Spleen (tissue), 11 donors: Measurements from ENCODE around the gene MFAP3. TPM values are rescaled to one million over a fixed set of nuclear protein-coding genes. Genes with fewer than 3 reads are reported as not detected.

Experiments
- DNase-seq: peaks from one replicate; pipeline ENCODE4 v3.0.0-alpha.2; 2020
- H3K27ac ChIP-seq, 8 donors: fragments of 200-600 bp; sonication (generic) in 7 of 8; 1 replicate in 4 of 8; 2 replicates in 4 of 8; pipeline versions ENCODE4 v1.5.0 to v1.8.0; 2016 to 2021; ENCODE audit warnings: inconsistent platforms in 4 of 8, mild to moderate bottlenecking in 4 of 8, moderate library complexity in 1 of 8
- H3K27me3 ChIP-seq, 7 donors: fragments of 200-600 bp; sonication (generic) in 6 of 7; replicated peaks in 1 of 7; 1 replicate in 4 of 7; 2 replicates in 3 of 7; pipeline versions ENCODE4 v1.5.0 to v1.8.0; 2016 to 2021; ENCODE audit warnings: inconsistent platforms in 3 of 7, mild to moderate bottlenecking in 1 of 7
- H3K36me3 ChIP-seq, 6 donors: fragments of 200-600 bp; sonication (generic) in 5 of 6; 1 replicate in 4 of 6; 2 replicates in 2 of 6; pipeline versions ENCODE4 v1.5.0 to v1.8.0; 2016 to 2021; ENCODE audit warnings: inconsistent platforms in 2 of 6
- H3K4me1 ChIP-seq, 6 donors: fragments of 200-600 bp; sonication (generic) in 5 of 6; 1 replicate in 3 of 6; 2 replicates in 3 of 6; pipeline versions ENCODE4 v1.5.0 to v1.8.0; 2016 to 2021; ENCODE audit warnings: inconsistent platforms in 3 of 6
- H3K4me3 ChIP-seq, 8 donors: fragments of 200-600 bp; sonication (generic) in 7 of 8; 1 replicate in 4 of 8; 2 replicates in 4 of 8; pipeline versions ENCODE4 v1.5.0 to v1.8.0; 2016 to 2021; ENCODE audit warnings: inconsistent platforms in 4 of 8, mild to moderate bottlenecking in 4 of 8, moderate library complexity in 2 of 8
- H3K9me3 ChIP-seq, 8 donors: fragments of 200-600 bp; sonication (generic) in 7 of 8; 1 replicate in 4 of 8; 2 replicates in 4 of 8; pipeline versions ENCODE4 v1.5.0 to v1.8.0; 2016 to 2021; ENCODE audit warnings: inconsistent platforms in 4 of 8
- CTCF ChIP-seq, 11 experiments: fragments of 200-600 bp in 7 of 11; fragments of 450-650 bp in 4 of 11; sonication (generic) in 4 of 11; IDR thresholded peaks in 8 of 11; conservative IDR thresholded peaks in 3 of 11; 1 replicate in 7 of 11; 2 replicates in 4 of 11; pipeline versions ENCODE4 v1.4.0 to v1.8.0; 2016 to 2021; ENCODE audit warnings: antibody characterized with exemption in 11 of 11, inconsistent platforms in 4 of 11, mild to moderate bottlenecking in 1 of 11
- POLR2A ChIP-seq, 3 donors: fragments of 450-650 bp; IDR thresholded peaks; one replicate each; pipeline ENCODE4 v1.5.1; 2017; ENCODE audit warnings: antibody characterized with exemption in 3 of 3, mild to moderate bottlenecking in 1 of 3
- POLR2AphosphoS5 ChIP-seq, 3 donors: sonication (generic); formaldehyde crosslinking; IDR thresholded peaks; one replicate each; pipeline ENCODE4 v1.5.1; 2017; ENCODE audit warnings: antibody characterized with exemption in 3 of 3
- WGBS, 5 donors: extraction: QIAGEN DNeasy Blood & Tissue Kit in 3 of 5; methylation state at CpG; one replicate each; pipeline versions ENCODE4 v1.1.5 to v1.1.7; 2013 to 2018; 5-methylcytosine and 5-hydroxymethylcytosine counted together
- intact Hi-C: fragments of 100-400 bp; cut with DNase I; formaldehyde crosslinking; loops from one replicate; pipeline ENCODE4 v1.15.0; 2023; ENCODE audit warnings: low total_unique reads
- polyA plus RNA-seq, 3 donors: library from polyadenylated mRNA; stranded (reverse); fragments of 200-250 nt; gene quantifications; one replicate each; pipeline ENCODE4 v1.2.1, GENCODE V29; 2013
- total RNA-seq, 7 donors: library from RNA; depleted of rRNA in 3 of 7; stranded (reverse); fragments of >200 nt in 3 of 7; fragmentation: NEBNext Ultra II Directional in 4 of 7; extraction: Animal tissue kit (Norgen Biotek cat#: 25700) in 4 of 7; gene quantifications; one replicate each; pipeline versions ENCODE4 v1.1.0 to v1.2.1, GENCODE V29; 2016 to 2021
- donor health status: healthy with polysubstance abuse.
- donor health status: DM: no; HTN: no; CAD: no; lungs with moderate emphysema.
- donor health status: DM: no; HTN: no; CAD: no.
- donor health status: Bipolar disorder and iron deficiency.
- donor health status: healthy.
- donor health status: DM: no; HTN: no; CAD: no.
- donor health status: DM: yes; HTN: yes; CAD: no.

MFAP3 gene
- total and polyA plus RNA-seq, 10 donors: 1.8 to 64.6 (median 34.2) TPM

- intact Hi-C loops: no loop called here
- no peak for DNase-seq
- 64 to 80% (median 78%) methylated on average over 3 of the region's 3 CpGs for WGBS, 5 donors
Observed at GRCh38 chr5:154086146-154086545, 47.4 kb downstream of the MFAP3 start.

GRCh38 chr5:154086641-154087040, 47.9 kb downstream of the MFAP3 start:
- H3K36me3 ChIP-seq: no peaks in the 10 kb centered on the region

More at GRCh38 chr5:154086146-154086545, 47.4 kb downstream of the MFAP3 start:
- Histone ChIP-seq H3K9me3 (no peaks in the 10 kb centered on the region), H3K36me3 (no peaks in the 10 kb centered on the region), H3K27ac (no peak overlapping the region), H3K4me3 (no peak overlapping the region), H3K4me1 (no peaks in the 10 kb centered on the region), H3K27me3 (no peaks in the 10 kb centered on the region)
- TF ChIP-seq CTCF (IDR thresholded peaks at IDR 0.05 in 8 of 11, conservative IDR thresholded peaks at IDR 0.05 in 3 of 11): no peak
- no peak for TF ChIP-seq POLR2A (IDR thresholded peaks at IDR 0.05)
- no peak for TF ChIP-seq POLR2AphosphoS5 (IDR thresholded peaks at IDR 0.05)

GRCh38 chr5:154087260-154087659, 48.5 kb downstream of the MFAP3 start:
- Histone ChIP-seq H3K36me3 (no peaks in the 10 kb centered on the region), H3K9me3 (no peaks in the 10 kb centered on the region), H3K4me3 (no peak overlapping the region), H3K27me3 (no peaks in the 10 kb centered on the region), H3K4me1 (peaks cover 0 to 6% (median 0%) of the 10 kb centered on the region in 6 donors), H3K27ac (no peak overlapping the region)
- intact Hi-C loops: no loop called here
- TF ChIP-seq CTCF (IDR thresholded peaks at IDR 0.05 in 8 of 11, conservative IDR thresholded peaks at IDR 0.05 in 3 of 11) (no peak), POLR2A (IDR thresholded peaks at IDR 0.05) (no peak), POLR2AphosphoS5 (IDR thresholded peaks at IDR 0.05) (no peak)
- 28 to 53% (median 40%) methylated on average over 2 of the region's 2 CpGs for WGBS, 5 donors
- DNase-seq: no peak

More at GRCh38 chr5:154086641-154087040, 47.9 kb downstream of the MFAP3 start:
- TF ChIP-seq POLR2AphosphoS5 (IDR thresholded peaks at IDR 0.05) (no peak), CTCF (IDR thresholded peaks at IDR 0.05 in 8 of 11, conservative IDR thresholded peaks at IDR 0.05 in 3 of 11) (no peak), POLR2A (IDR thresholded peaks at IDR 0.05) (no peak)
- no peaks in the 10 kb centered on the region for H3K27me3 ChIP-seq
- no peaks in the 10 kb centered on the region for H3K9me3 ChIP-seq
- H3K4me3 ChIP-seq: no peak overlapping the region
- H3K4me1 ChIP-seq: peaks cover 0 to 3% (median 0%) of the 10 kb centered on the region in 6 donors
- 82 to 93% (median 92%) methylated on average over 4 of the region's 4 CpGs for WGBS, 5 donors
- intact Hi-C loops: no loop called here
- DNase-seq: no peak
- no peak overlapping the region for H3K27ac ChIP-seq

GRCh38 chr5:154088801-154089200, 50.0 kb downstream of the MFAP3 start:
- no peaks in the 10 kb centered on the region for H3K27me3 ChIP-seq
- WGBS, 5 donors: 86 to 96% (median 93%) methylated on average over 5 of the region's 5 CpGs
- H3K36me3 ChIP-seq: no peaks in the 10 kb centered on the region
- TF ChIP-seq POLR2A (IDR thresholded peaks at IDR 0.05): no peak
- no peak for TF ChIP-seq POLR2AphosphoS5 (IDR thresholded peaks at IDR 0.05)
- TF ChIP-seq CTCF (IDR thresholded peaks at IDR 0.05 in 8 of 11, conservative IDR thresholded peaks at IDR 0.05 in 3 of 11): no peak
- intact Hi-C loops: no loop called here
- H3K4me1 ChIP-seq: peaks cover 0 to 6% (median 0%) of the 10 kb centered on the region in 6 donors
- H3K9me3 ChIP-seq: no peaks in the 10 kb centered on the region
- DNase-seq: no peak
- H3K27ac ChIP-seq: no peak overlapping the region
- H3K4me3 ChIP-seq: no peak overlapping the region
